H9 (cell line): ENCODE data around the gene TARBP2. TPM values are rescaled to one million over a fixed set of nuclear protein-coding genes. Genes with fewer than 3 reads are reported as not detected.

ENCODE experiments used
- DNase-seq: peaks from one replicate; pipeline ENCODE4 v3.0.0-alpha.2; 2017
- H2AFZ ChIP-seq: one replicate; pipeline ENCODE4 v1.6.1; 2013; ENCODE audit warnings: mild to moderate bottlenecking, low read length, control low read depth, moderate library complexity
- H2AK5ac ChIP-seq: 2 replicates; pipeline ENCODE4 v1.6.1; 2013; ENCODE audit warnings: low read length, control low read depth, mixed read lengths; ENCODE audit not compliant: insufficient read length
- H2BK120ac ChIP-seq: one replicate; pipeline ENCODE4 v1.6.1; 2013; ENCODE audit warnings: low read depth, mild to moderate bottlenecking, low read length, control low read depth, inconsistent platforms; ENCODE audit not compliant: poor library complexity, severe bottlenecking
- H2BK12ac ChIP-seq: 2 replicates; pipeline ENCODE4 v1.6.1; 2013; ENCODE audit warnings: low read length, control low read depth, mixed read lengths, low read depth; ENCODE audit not compliant: insufficient read length
- H2BK15ac ChIP-seq: 2 replicates; pipeline ENCODE4 v1.6.1; 2013; ENCODE audit warnings: low read depth, low read length, control low read depth
- H2BK20ac ChIP-seq: one replicate; pipeline ENCODE4 v1.6.1; 2013; ENCODE audit warnings: low read depth, mild to moderate bottlenecking, low read length, control low read depth, inconsistent platforms; ENCODE audit not compliant: poor library complexity, severe bottlenecking
- H2BK5ac ChIP-seq: 2 replicates; pipeline ENCODE4 v1.6.1; 2013; ENCODE audit warnings: low read length, control low read depth, mixed read lengths; ENCODE audit not compliant: insufficient read length
- H3K14ac ChIP-seq: 2 replicates; pipeline ENCODE4 v1.6.1; 2013; ENCODE audit warnings: low read length, control low read depth; ENCODE audit not compliant: insufficient read depth
- H3K18ac ChIP-seq: 2 replicates; pipeline ENCODE4 v1.6.1; 2013; ENCODE audit warnings: low read depth, mild to moderate bottlenecking, mixed read lengths, low read length, control low read depth; ENCODE audit not compliant: insufficient read length
- H3K23ac ChIP-seq: 2 replicates; pipeline ENCODE4 v1.6.1; 2013; ENCODE audit warnings: low read length, control low read depth, mixed read lengths, low read depth; ENCODE audit not compliant: insufficient read length
- H3K23me2 ChIP-seq: 2 replicates; pipeline ENCODE4 v1.6.1; 2013; ENCODE audit warnings: low read depth, mild to moderate bottlenecking, mixed read lengths, low read length, control low read depth; ENCODE audit not compliant: insufficient read length, poor library complexity, severe bottlenecking
- H3K27ac ChIP-seq: 2 replicates; pipeline ENCODE4 v1.5.1; 2013; ENCODE audit warnings: low read length, control low read depth, mixed read lengths, low read depth; ENCODE audit not compliant: insufficient read length
- H3K27me3 ChIP-seq: 2 replicates; pipeline ENCODE4 v1.6.1; 2013; ENCODE audit warnings: low read length, control low read depth, inconsistent platforms; ENCODE audit not compliant: insufficient read depth
- H3K4ac ChIP-seq: 2 replicates; pipeline ENCODE4 v1.6.1; 2013; ENCODE audit warnings: low read depth, mild to moderate bottlenecking, control low read depth, inconsistent platforms, low read length, moderate library complexity
- H3K4me1 ChIP-seq: 2 replicates; pipeline ENCODE4 v1.6.1; 2013; ENCODE audit warnings: low read length, control low read depth, inconsistent platforms; ENCODE audit not compliant: insufficient read depth
- H3K4me2 ChIP-seq: 2 replicates; pipeline ENCODE4 v1.6.1; 2013; ENCODE audit warnings: low read length, control low read depth, mixed read lengths; ENCODE audit not compliant: insufficient read length, insufficient read depth
- H3K56ac ChIP-seq: 2 replicates; pipeline ENCODE4 v1.6.1; 2013; ENCODE audit warnings: low read depth, mild to moderate bottlenecking, mixed read lengths, low read length, control low read depth; ENCODE audit not compliant: insufficient read length
- H3K79me1 ChIP-seq: 2 replicates; pipeline ENCODE4 v1.6.1; 2013; ENCODE audit warnings: low read depth, mild to moderate bottlenecking, moderate library complexity, low read length, control low read depth, inconsistent platforms; ENCODE audit not compliant: insufficient read depth, poor library complexity, severe bottlenecking
- H3K79me2 ChIP-seq: 2 replicates; pipeline ENCODE4 v1.6.1; 2013; ENCODE audit warnings: low read length, control low read depth, inconsistent platforms; ENCODE audit not compliant: insufficient read depth
- H3K9ac ChIP-seq: 2 replicates; pipeline ENCODE4 v1.6.1; 2013; ENCODE audit warnings: low read length, control low read depth, mixed read lengths; ENCODE audit not compliant: insufficient read length; ENCODE audit errors: extremely low read depth
- H3K9me3 ChIP-seq: one replicate; pipeline ENCODE4 v1.6.1; 2013; ENCODE audit warnings: low read depth, low read length, inconsistent platforms; ENCODE audit not compliant: control insufficient read depth
- H3T11ph ChIP-seq: one replicate; pipeline ENCODE4 v1.6.1; 2013; ENCODE audit warnings: mild to moderate bottlenecking, low read length, control low read depth, inconsistent platforms
- H4K20me1 ChIP-seq: one replicate; pipeline ENCODE4 v1.6.1; 2013; ENCODE audit not compliant: control insufficient read depth, insufficient read length, insufficient read depth
- H4K5ac ChIP-seq: 2 replicates; pipeline ENCODE4 v1.6.1; 2013; ENCODE audit warnings: low read depth, mild to moderate bottlenecking, mixed read lengths, low read length, control low read depth; ENCODE audit not compliant: insufficient read length
- H4K8ac ChIP-seq: replicated peaks from 2 replicates; pipeline ENCODE4 v1.6.1; 2013; ENCODE audit warnings: low read length, control low read depth, mixed read lengths, low read depth; ENCODE audit not compliant: insufficient read length
- H4K91ac ChIP-seq: 2 replicates; pipeline ENCODE4 v1.6.1; 2013; ENCODE audit warnings: low read depth, mild to moderate bottlenecking, moderate library complexity, mixed read lengths, low read length, control low read depth; ENCODE audit not compliant: insufficient read length
- H3K27ac Mint-ChIP-seq, 3 experiments: 2 replicates in 2 of 3; 3 replicates in 1 of 3; pipeline ENCODE4 v1.8.0; 2020 to 2021; ENCODE audit warnings: mixed read lengths in 3 of 3, mild to moderate bottlenecking in 1 of 3, moderate library complexity in 1 of 3
- H3K27me3 Mint-ChIP-seq: 2 replicates; pipeline ENCODE4 v1.8.0; 2021; ENCODE audit warnings: low read depth, mild to moderate bottlenecking, moderate library complexity, mixed read lengths
- H3K36me3 Mint-ChIP-seq, 3 experiments: 2 replicates in 2 of 3; 3 replicates in 1 of 3; pipeline ENCODE4 v1.8.0; 2020 to 2021; ENCODE audit warnings: low read depth in 3 of 3, mixed read lengths in 3 of 3; ENCODE audit not compliant: insufficient read depth in 1 of 3
- H3K4me1 Mint-ChIP-seq, 2 experiments: 2 replicates each; pipeline ENCODE4 v1.8.0; 2020; ENCODE audit warnings: mixed read lengths in 2 of 2
- H3K4me3 Mint-ChIP-seq, 2 experiments: 2 replicates in 1 of 2; 3 replicates in 1 of 2; pipeline ENCODE4 v1.8.0; 2020 to 2021; ENCODE audit warnings: mild to moderate bottlenecking in 2 of 2, mixed read lengths in 2 of 2, moderate library complexity in 1 of 2
- H3K9me3 Mint-ChIP-seq, 2 experiments: 2 replicates in 1 of 2; 3 replicates in 1 of 2; pipeline ENCODE4 v1.8.0; 2020; ENCODE audit warnings: mild to moderate bottlenecking in 2 of 2, mixed read lengths in 2 of 2, moderate library complexity in 1 of 2
- WGBS: extraction: QIAGEN DNeasy Blood & Tissue Kit; methylation state at CpG from one replicate; pipeline ENCODE4 v1.1.7; 2013; ENCODE audit warnings: missing lambda C conversion rate, low lambda C conversion rate, mixed read lengths; ENCODE audit not compliant: insufficient read length; ENCODE audit errors: extremely low coverage; 5-methylcytosine and 5-hydroxymethylcytosine counted together
- total RNA-seq: library from RNA; stranded (reverse); gene quantifications from 2 replicates; pipeline ENCODE4 v1.2.1, GENCODE V29; 2021
- TF ChIP-seq, protein P1 (sequence below): fragments of 200-600 bp; sonication (generic); conservative IDR thresholded peaks from 3 replicates; pipeline ENCODE4 v1.8.0; 2021; ENCODE audit warnings: antibody characterized with exemption, mild to moderate bottlenecking

Gene TARBP2
- total RNA-seq, 1 experiment from 2014 or later: 79.2 TPM

DNA sequence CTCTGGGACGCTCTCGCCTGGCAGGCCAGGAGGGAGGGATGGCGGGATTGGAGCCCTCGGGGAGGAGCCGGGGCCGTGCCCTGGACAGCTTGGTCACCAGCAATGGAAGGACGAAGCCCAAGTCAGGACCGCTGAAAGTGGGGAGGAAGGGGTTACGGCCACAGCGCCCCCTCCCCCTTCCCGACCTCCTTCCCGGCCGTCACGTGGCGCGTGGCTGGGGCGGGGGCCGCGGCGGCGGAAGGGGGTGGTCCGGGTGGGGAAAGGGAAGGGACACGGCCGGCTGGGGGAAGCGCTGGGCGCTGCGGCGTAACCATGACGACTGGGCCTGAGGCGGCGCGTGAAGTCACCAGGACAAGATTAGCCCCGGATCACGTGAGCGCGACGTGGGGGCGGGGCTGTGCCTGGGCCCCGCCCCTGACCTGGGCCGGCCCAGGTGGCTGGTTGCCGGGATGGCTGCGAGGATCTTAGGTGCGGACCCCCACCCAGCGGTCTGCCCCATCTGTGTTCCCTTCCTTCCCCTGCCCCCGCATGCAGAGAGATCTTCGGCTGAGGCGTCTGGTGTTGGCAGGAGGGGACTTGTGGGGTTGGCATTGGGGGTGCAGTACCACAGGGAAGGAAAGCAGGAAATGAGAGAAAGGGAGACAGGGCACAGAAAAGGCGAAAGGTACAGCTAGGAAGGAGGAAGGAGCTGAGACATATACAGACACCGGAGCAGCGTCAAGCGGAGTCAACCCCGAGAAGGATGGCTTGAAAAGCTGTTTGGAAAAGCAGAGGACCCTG is 8.1 kb upstream of the TARBP2 start:
- no peak overlapping the region for H3K27ac ChIP-seq
- peaks cover 49 to 53% of the 10 kb centered on the region in 2 experiments for H3K4me1 Mint-ChIP-seq
- H2AFZ ChIP-seq: no peak overlapping the region

More for the DNA sequence above, 8.1 kb upstream of the TARBP2 start:
- Histone ChIP-seq H2BK5ac (no peak overlapping the region), H4K5ac (no peak overlapping the region), H3K23me2 (peaks cover 10% of the 10 kb centered on the region), H4K91ac (no peak overlapping the region), H2BK20ac (no peak overlapping the region), H2BK12ac (no peak overlapping the region), H3K79me1 (peaks cover 2% of the 10 kb centered on the region), H3K18ac (peak overlapping the region; percentile 33), H3T11ph (no peak overlapping the region), H4K20me1 (peaks cover 2% of the 10 kb centered on the region), H3K4me2 (peak overlapping the region; percentile 74), H3K9ac (peak overlapping the region; percentile 20), H4K8ac (no peak overlapping the region), H3K14ac (0 out of 2 replicates have a peak overlapping the region, but pooled peaks have one; percentile 34), H3K27me3 (no peaks in the 10 kb centered on the region), H3K79me2 (no peaks in the 10 kb centered on the region), H2BK120ac (no peak overlapping the region), H3K23ac (no peak overlapping the region), H3K4me1 (no peaks in the 10 kb centered on the region), H3K9me3 (no peaks in the 10 kb centered on the region), H2AK5ac (no peak overlapping the region), H2BK15ac (no peak overlapping the region), H3K4ac (no peak overlapping the region), H3K56ac (no peak overlapping the region)
- Mint-ChIP-seq H3K27ac (peak overlapping the region; percentile 94 to 98 (median 97); a peak in 6 of 7 replicates), H3K9me3 (no peaks in the 10 kb centered on the region), H3K27me3 (no peaks in the 10 kb centered on the region; the same call in none of the 2 replicates), H3K4me3 (peak overlapping the region; percentile 72 to 93), H3K36me3 (peaks cover 1 to 11% (median 2%) of the 10 kb centered on the region in 3 experiments; a peak in 3 of 7 replicates)
- TF ChIP-seq, protein P1, sequence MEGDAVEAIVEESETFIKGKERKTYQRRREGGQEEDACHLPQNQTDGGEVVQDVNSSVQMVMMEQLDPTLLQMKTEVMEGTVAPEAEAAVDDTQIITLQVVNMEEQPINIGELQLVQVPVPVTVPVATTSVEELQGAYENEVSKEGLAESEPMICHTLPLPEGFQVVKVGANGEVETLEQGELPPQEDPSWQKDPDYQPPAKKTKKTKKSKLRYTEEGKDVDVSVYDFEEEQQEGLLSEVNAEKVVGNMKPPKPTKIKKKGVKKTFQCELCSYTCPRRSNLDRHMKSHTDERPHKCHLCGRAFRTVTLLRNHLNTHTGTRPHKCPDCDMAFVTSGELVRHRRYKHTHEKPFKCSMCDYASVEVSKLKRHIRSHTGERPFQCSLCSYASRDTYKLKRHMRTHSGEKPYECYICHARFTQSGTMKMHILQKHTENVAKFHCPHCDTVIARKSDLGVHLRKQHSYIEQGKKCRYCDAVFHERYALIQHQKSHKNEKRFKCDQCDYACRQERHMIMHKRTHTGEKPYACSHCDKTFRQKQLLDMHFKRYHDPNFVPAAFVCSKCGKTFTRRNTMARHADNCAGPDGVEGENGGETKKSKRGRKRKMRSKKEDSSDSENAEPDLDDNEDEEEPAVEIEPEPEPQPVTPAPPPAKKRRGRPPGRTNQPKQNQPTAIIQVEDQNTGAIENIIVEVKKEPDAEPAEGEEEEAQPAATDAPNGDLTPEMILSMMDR: no peak
- no CpG with 5 or more reads among the region's 52 CpGs for WGBS
- DNase-seq: peak; percentile 99
